Activated T-cell treated with anti-CD3 and anti-CD28 coated beads for 1 hour (primary cell): ENCODE data around the gene IFTAP.

Experiments used
- DNase-seq: peaks from one replicate; pipeline ENCODE4 v3.0.0-alpha.2; 2020; ENCODE audit warnings: low read depth

Gene IFTAP

GRCh38 chr11:36598051-36598450 is 3.7 kb downstream of the IFTAP start, which contains the start of gene RAG2:
Gene RAG2, minus strand, starts transcription at chr11:36598236. Its CDS starts 4,068 bp downstream, at chr11:36594168.
- DNase-seq, result no peak

- DNase-seq, result no peak
These were observed 5.9 kb downstream of the IFTAP start for GRCh38 chr11:36600180-36600579.

DNA sequence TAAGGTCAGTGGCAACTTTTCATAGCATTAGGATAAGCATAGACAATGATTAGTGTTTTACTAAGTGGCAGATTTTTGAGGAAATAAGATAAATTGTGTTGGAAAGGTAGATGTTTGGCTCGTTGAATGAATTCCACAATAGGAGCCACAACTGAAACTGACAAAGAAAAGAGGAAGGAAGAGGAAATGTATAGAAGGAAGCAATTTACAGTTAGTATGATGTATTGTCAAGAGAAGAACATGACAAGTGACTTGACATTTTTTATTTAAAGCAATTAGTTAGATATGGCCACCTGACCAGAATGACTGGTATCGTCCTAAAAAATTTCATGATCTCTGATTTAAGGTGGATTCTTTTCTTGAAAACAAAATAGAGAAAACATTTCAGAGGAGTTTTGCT is 6.9 kb downstream of the IFTAP start:
- no peak for DNase-seq

DNA sequence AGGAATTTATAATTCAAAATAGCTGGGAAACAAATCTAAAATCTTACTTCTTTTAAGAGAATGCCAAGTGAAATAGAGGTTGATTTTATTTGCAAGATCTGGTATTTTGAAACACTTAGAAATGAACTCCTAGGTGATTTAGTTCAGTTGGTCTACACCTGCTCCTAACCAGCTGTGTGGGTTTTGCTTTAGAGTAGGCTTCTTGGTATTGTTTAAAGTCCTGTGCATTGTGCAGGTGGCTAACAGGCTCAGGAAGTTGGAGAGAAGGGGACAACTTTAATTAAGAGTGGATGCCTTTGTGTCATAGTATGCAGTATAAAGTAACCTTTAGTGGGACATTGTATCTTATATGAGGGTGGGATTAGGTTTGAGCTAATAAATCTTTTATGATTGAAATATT is 7.8 kb downstream of the IFTAP start:
- no peak for DNase-seq

DNA sequence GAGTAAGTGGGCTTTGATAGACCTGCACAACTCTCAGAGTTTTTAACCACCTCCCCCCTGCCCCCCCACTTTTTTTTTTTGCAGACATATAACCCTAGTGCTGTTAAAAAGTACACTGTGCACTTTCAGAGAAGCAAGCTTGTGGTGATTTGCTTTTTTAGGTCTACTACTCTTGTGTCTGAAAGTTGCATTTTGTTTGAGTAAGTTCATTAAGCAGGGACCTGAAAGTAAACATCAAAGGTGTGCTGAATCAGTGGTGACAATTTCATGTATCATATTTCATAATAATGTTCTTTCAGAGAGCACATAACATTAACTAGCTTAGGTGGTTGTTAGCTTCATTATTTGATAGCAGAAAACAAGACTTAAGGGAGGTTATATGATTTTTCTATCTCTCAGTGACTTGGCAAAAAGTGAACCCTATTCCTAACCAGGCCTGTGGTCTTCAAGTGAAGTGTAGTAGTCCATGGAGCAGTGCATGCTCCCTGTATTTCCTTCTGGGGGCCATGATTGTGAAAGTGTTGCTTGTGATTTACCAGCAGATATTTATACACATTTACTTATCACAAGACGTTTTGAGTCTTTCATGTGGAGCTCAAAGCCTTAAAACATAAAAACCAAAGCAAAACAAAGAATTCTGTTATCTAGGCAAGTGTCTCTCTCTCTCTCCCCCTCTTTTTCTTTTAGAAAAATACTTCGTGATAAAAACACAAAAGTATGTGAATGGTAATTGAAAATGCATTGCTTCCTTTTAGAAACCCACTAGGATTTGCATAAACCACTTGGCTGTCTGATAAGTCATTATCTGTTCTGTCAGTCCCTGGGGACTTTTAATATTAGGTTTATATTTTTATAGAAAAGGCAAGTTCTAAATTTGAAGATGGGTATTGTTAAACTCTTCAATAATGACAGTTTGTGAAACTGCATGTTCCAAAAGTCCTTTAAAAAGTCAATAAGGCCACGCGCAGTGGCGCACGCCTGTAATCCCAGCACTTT is 11.2 kb downstream of the IFTAP start:
- no peak for DNase-seq

DNA sequence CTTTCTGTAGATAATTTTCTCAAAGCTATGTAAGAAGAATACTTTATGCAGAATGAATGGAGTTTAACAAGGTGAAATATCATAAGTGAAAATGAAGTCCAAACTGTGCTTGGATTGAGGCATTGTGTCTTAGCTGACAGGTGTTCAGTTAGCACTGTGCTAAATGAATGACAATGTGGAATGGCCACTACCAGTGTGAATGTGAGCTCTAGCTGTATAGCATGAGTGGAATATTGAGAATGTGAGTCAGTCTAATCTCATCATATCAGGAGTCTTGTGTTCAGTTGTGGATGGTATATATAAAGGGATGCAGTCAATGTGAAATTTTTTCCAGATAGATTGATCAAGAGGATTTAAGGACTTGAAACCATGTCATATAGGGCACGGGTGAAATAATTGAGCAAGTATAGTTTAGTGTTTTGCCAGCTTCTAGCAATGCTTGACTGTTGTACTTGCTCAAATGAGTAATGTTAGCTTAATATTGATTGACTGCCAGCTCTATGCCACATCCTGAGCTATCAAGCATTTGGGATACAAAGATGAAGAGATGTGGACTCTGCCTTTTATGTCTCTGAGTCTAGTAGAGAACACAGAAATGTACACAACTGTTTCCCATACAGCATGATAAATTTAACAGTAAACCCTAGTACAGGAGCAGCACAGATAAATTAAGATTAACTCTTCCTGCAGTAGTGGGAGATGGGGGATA is 14.3 kb downstream of the IFTAP start:
- DNase-seq, result no peak

GRCh38 chr11:36609383-36609782 is 15.1 kb downstream of the IFTAP start:
- DNase-seq, result no peak

DNA sequence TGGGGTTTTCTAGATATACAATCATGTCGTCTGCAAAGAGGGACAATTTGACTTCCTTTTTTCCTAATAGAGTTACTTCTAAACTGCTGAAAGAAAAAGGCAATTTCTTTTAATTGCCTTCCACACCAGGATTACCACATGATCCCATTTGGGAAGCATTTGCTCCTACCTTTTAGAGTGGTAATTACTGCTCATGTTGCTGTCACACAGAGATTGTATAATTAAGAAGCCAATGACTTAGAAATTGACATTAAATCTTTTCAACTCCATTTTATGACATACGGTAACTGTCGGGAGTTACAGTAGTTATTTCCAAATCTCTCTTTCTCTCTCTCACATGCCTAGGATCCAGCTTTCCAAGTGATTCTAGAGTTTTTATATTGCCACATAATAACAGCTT is 21.5 kb downstream of the IFTAP start:
- no peak for DNase-seq

GRCh38 chr11:36617543-36618362 is 23.5 kb downstream of the IFTAP start:
- no peak for DNase-seq

DNA sequence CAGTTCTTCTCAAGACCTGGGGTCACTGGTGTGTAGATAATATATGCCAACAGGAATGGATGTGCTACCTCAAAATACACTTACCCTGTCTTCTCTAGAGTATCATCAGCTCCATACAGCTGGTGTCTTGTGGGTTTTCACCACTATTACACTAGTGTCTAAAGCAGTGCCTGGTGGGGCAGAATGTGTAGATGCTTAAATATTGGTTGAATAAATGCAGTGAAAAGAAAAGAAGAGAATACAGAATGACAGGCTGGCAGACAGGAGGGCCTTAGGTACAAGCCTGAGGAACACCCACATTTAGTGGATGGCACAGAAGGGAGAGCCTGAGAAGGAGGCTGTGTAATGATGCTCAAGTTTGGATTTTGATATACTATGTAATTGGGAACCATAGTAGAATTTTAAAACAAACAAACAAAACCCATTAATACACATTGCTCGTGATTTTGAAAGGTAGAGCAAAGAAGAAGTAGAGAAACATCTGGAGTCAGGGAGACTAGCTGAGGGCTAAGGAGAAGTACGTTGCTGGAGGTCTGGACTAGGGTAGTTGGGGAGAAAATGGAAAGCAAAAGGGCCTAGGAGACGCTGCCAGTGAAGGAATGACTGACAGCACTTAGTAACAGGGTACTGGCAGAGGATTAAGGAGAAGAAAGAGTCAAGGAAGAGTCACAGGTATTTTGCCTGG is 24.2 kb downstream of the IFTAP start:
- DNase-seq, result no peak

DNA sequence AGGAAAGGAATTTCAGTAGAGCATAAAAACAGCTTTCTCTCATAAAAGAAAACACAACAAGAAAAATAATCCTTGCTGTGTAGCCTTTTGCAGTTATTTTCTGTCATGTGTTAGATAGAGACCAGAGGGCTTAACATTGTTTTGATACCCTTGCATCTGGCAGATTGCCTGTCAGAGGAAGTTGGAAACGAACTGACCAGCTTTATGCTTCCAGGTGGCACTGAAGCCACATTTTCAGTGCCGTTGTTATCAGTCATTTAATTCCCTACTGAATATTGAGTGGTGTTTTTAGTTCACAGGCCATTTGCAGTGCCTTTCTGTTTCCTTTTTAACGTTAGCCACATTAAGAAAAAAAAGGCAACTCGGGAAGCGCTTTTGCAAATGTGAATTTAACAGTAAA is 25.2 kb downstream of the IFTAP start:
- no peak for DNase-seq

GRCh38 chr11:36620246-36620645 is 25.9 kb downstream of the IFTAP start:
- no peak for DNase-seq

DNA sequence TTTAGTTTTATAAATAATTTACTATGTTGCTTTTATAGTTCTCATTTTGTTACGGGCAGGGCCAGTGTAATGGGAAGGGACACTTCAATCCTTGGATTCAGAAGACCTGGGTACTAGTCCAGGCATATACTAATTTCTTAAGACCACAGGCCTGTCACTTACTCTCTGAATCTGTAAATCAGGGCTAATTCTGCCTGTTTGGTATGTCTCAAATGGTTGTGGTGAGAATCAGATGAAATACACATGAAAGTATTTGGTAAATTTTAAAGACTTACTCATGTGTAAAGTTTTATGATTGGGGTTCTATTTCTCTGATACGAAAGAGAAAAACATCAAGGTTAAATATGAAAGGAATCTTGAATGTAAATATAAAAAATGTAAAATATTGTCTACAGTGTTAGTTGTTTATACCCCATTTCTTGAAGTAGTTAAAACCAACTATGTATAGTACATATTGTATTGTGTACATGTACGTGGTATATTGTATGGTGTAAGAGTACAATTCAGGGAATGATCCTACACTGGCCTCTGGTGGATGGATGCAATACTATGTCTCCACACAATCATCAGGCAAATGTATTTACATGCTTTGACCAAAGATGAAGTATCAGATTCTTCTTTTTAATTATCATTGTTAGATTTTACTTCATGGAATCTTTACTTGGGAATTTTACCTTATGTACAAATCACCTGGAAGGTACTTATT is 28.3 kb downstream of the IFTAP start:
- no peak for DNase-seq

GRCh38 chr11:36623494-36623893 is 29.2 kb downstream of the IFTAP start:
- DNase-seq, result no peak

DNA sequence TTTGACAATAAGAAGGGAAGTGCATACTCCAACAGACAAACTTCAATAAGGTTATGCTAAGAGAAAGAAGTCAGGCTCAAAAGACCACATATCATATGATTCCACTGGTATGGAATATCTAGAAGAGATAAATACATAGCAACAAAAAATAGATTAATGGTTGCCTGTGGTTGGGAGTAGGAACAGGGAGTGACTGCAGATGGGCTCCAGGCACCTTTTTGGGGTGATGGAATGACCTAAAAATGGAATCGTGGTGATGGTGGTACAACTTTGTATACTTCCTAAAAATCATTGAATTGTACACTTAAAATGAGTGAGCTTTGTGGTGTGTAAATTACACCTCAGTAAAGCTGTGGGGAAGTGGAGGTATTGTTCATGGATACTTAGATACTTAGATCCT is 32.7 kb downstream of the IFTAP start:
- DNase-seq, result no peak

GRCh38 chr11:36627471-36627870 is 33.2 kb downstream of the IFTAP start:
- DNase-seq, result no peak

DNA sequence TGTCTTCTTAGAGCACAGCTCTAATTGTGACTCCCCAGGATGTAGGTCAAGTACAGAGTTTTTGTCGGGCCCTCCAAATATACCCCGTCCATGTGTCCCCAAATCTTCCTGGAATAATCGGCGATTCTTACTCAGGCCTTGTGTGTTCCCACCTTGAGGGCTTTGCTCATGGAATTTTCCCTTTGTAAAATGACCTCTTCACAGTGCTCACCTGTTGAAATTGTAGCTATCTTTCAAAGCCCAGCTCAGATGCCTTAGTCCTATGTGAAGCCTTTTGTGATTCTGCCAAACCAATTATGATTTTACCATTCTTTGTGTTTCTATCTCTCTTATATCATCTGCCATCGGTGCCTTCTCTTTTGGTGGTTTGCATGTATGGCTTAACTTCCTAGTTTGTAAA is 33.8 kb downstream of the IFTAP start:
- no peak for DNase-seq

- no peak for DNase-seq
These were observed 34.5 kb downstream of the IFTAP start for GRCh38 chr11:36628765-36629244.

DNA sequence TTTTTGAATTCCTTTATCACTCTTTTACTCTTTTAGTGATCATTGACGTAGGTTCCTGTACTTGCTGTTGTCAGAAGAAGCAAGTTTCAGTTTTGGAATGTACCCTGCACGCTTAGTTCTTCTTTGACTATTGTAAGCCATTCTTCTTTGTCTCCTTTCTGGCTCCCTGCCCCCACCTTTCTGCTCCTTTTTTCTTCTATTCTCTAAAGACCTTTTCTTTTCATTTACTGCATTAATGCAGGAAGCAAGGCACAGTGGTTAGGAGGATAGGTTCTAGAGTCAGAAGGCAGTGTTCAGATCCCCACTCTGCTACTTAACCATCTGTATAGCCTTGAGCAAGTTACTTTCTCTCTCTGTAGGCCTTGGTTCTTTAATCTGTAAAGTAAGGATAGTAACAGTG is 37.5 kb downstream of the IFTAP start:
- DNase-seq, result no peak

GRCh38 chr11:36635066-36635862 is 41.0 kb downstream of the IFTAP start:
- no peak for DNase-seq
